Stimulated activated CD4-positive, alpha-beta T cell treated with anti-CD3 and anti-CD28 coated beads, Interleukin-15, amount 100 ng/mL, for 24 hours (primary cell): ENCODE measurements around the gene PIGX.

Experiments
- DNase-seq: peaks from one replicate; pipeline ENCODE4 v3.0.0-alpha.2; 2020

PIGX gene

GRCh38 chr3:196763179-196763578, 51.0 kb downstream of the PIGX start:
- no peak for DNase-seq

GRCh38 chr3:196765454-196765853, 53.3 kb downstream of the PIGX start:
- DNase-seq: no peak

DNA sequence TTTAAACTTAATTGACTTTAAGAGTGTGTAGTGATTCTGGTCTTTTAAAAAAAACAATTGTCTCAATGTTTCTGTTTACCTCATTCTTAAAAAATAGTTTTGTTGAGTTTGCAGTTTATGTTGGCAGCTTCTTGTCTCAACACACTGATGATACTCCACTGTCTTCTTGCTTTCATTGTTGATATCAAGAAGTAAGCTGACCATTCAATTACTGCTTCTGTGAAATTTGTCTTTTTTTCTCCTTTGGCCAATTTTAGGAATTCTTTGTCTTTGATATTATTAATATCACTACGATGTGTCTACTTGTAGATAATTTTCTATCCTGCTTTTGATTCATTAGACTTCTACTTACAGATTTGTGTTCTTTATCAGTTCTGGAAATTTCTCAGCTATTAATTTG, 58.9 kb downstream of the PIGX start:
- no peak for DNase-seq

DNA sequence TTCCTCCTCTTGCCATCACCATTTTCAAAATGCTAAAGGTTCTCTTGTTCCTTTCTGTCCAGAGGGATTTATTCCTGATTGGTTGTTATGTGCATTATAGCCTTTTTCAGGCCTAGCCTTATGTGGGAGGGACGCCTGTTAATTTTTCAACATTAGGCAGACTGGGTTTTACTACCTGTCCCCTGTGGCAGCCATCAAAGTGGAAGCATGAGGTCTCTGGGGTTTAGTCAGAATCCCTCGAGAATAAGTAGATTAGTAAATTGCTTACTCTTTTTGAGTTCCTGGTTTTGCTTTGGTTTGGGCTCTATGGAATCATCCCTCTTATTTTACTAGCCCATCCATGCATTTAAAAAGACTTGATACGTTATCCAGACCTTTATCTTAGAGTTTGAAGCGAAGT, 59.9 kb downstream of the PIGX start:
- no peak for DNase-seq

- no peak for DNase-seq
Observed at GRCh38 chr3:196772897-196773296, 60.7 kb downstream of the PIGX start.

GRCh38 chr3:196774191-196774820, 62.1 kb downstream of the PIGX start:
- DNase-seq: no peak

GRCh38 chr3:196774848-196775422, 62.8 kb downstream of the PIGX start:
- no peak for DNase-seq

GRCh38 chr3:196775938-196776337, 63.8 kb downstream of the PIGX start:
- no peak for DNase-seq

- no peak for DNase-seq
Observed at GRCh38 chr3:196777836-196778235, 65.7 kb downstream of the PIGX start.

DNA sequence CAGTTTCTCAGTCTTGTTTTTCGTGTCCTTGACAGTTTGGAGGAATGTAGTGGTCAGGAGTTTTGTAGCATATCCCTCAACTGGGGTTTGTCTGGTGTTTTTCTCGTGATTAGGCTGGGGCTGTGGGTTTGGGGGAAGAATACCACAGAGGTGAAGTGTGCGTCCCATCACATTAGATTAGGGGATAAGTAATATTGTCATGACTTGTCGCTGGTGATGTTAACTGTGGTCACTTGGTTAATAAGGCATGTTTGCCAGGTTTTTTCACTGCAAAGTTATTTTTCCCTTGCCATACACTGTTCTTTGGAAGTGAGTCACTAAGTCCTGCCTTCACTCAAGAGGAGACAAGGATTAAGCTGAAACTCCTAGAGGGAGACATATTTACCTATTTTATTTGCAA, 66.6 kb downstream of the PIGX start:
- no peak for DNase-seq

- DNase-seq: no peak
Observed at GRCh38 chr3:196782511-196782910, 70.3 kb downstream of the PIGX start.
